ENCODE measurements around the gene ROCK2.

DNA sequence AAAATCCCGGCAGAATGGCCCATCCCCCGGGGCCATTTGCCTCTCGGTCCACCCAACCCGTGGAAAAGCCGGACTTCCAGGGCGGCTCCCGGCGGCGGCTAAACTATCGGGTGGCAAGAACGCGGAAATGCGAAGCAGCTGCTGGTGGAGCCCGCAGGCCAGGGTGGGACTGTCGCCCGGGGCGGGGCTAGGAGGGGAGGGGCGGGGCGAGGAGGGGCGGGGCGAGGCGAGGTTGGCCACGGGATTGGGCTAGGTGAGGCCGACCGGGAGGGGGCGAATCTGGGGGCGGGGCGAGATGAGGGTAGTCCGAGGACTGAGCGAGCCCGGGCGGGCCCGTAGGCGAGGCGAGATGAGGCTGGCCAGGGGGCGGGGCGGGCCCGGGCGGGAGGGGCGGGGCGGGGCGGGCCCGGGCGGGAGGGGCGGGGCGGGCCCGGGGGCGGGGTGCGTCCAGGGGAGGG lies 189.5 kb downstream of the ROCK2 start:
- TF ChIP-seq, protein P1, sequence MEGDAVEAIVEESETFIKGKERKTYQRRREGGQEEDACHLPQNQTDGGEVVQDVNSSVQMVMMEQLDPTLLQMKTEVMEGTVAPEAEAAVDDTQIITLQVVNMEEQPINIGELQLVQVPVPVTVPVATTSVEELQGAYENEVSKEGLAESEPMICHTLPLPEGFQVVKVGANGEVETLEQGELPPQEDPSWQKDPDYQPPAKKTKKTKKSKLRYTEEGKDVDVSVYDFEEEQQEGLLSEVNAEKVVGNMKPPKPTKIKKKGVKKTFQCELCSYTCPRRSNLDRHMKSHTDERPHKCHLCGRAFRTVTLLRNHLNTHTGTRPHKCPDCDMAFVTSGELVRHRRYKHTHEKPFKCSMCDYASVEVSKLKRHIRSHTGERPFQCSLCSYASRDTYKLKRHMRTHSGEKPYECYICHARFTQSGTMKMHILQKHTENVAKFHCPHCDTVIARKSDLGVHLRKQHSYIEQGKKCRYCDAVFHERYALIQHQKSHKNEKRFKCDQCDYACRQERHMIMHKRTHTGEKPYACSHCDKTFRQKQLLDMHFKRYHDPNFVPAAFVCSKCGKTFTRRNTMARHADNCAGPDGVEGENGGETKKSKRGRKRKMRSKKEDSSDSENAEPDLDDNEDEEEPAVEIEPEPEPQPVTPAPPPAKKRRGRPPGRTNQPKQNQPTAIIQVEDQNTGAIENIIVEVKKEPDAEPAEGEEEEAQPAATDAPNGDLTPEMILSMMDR (IDR thresholded peaks at IDR 0.05): no peak
- peak; percentile 41 to 51 for TF ChIP-seq POLR2A (IDR thresholded peaks at IDR 0.05)

Measured in Peyer's patch (tissue), 4 donors.